Measurements from ENCODE around the gene WDR27.

DNA sequence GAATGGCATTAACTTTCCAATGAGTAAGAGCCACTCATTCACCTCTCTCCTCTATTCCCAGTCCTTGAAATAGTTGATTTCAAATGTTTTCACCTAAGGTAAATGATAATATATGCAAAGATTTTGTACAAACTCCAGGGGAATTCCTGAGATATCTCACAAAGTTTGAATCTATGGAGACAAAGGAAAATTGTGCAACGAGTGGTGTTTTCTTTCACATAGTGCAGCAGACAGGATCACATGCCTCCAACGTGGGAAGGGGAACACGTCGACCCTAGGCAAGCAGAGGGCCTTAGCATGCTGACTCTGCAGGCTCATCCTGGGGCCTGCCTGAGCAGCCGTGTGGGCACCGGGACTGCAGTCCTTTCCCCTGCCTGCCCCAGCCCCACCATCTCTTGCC, 252.6 kb downstream of the WDR27 start:
- TF ChIP-seq, protein P1, sequence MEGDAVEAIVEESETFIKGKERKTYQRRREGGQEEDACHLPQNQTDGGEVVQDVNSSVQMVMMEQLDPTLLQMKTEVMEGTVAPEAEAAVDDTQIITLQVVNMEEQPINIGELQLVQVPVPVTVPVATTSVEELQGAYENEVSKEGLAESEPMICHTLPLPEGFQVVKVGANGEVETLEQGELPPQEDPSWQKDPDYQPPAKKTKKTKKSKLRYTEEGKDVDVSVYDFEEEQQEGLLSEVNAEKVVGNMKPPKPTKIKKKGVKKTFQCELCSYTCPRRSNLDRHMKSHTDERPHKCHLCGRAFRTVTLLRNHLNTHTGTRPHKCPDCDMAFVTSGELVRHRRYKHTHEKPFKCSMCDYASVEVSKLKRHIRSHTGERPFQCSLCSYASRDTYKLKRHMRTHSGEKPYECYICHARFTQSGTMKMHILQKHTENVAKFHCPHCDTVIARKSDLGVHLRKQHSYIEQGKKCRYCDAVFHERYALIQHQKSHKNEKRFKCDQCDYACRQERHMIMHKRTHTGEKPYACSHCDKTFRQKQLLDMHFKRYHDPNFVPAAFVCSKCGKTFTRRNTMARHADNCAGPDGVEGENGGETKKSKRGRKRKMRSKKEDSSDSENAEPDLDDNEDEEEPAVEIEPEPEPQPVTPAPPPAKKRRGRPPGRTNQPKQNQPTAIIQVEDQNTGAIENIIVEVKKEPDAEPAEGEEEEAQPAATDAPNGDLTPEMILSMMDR (IDR thresholded peaks at IDR 0.05), result no peak
- TF ChIP-seq EP300 (IDR thresholded peaks at IDR 0.05), result no peak
- no peak for TF ChIP-seq POLR2A (IDR thresholded peaks at IDR 0.05)
